Measurements from ENCODE around the gene RERE.

GRCh38 chr1:8325771-8326170, 491.7 kb downstream of the RERE start:
- TF ChIP-seq CTCF (conservative IDR thresholded peaks at IDR 0.05; ENCODE audit: low read length), result no peak
- no peak for TF ChIP-seq EZH2phosphoT487 (IDR thresholded peaks at IDR 0.05; ENCODE audit: borderline replicate concordance, low read depth, low read length)

Measured in OCI-LY7 (cell line).